HUES48 (cell line): ENCODE measurements around the gene MTA3.

Experiments used
- H3K27ac ChIP-seq: one replicate; pipeline ENCODE4 v1.7.0; 2013; ENCODE audit warnings: low read depth, low read length, inconsistent platforms
- H3K27me3 ChIP-seq: 2 replicates; pipeline ENCODE4 v1.6.1; 2013; ENCODE audit warnings: mild to moderate bottlenecking, low read length; ENCODE audit not compliant: control insufficient read depth, insufficient read depth
- H3K36me3 ChIP-seq: 2 replicates; pipeline ENCODE4 v1.6.1; 2013; ENCODE audit warnings: low read length; ENCODE audit not compliant: control insufficient read depth, insufficient read depth
- H3K4me1 ChIP-seq: 2 replicates; pipeline ENCODE4 v1.6.1; 2013; ENCODE audit warnings: mild to moderate bottlenecking, low read length; ENCODE audit not compliant: control insufficient read depth, insufficient read depth
- H3K4me3 ChIP-seq: 2 replicates; pipeline ENCODE4 v1.5.1; 2013; ENCODE audit warnings: mild to moderate bottlenecking, low read depth, low read length
- H3K9ac ChIP-seq: 2 replicates; pipeline ENCODE4 v1.6.1; 2013; ENCODE audit warnings: mild to moderate bottlenecking, low read depth, low read length, moderate library complexity
- H3K9me3 ChIP-seq: 2 replicates; pipeline ENCODE4 v1.6.1; 2013; ENCODE audit warnings: low read length; ENCODE audit not compliant: control insufficient read depth, insufficient read depth

MTA3 gene

DNA sequence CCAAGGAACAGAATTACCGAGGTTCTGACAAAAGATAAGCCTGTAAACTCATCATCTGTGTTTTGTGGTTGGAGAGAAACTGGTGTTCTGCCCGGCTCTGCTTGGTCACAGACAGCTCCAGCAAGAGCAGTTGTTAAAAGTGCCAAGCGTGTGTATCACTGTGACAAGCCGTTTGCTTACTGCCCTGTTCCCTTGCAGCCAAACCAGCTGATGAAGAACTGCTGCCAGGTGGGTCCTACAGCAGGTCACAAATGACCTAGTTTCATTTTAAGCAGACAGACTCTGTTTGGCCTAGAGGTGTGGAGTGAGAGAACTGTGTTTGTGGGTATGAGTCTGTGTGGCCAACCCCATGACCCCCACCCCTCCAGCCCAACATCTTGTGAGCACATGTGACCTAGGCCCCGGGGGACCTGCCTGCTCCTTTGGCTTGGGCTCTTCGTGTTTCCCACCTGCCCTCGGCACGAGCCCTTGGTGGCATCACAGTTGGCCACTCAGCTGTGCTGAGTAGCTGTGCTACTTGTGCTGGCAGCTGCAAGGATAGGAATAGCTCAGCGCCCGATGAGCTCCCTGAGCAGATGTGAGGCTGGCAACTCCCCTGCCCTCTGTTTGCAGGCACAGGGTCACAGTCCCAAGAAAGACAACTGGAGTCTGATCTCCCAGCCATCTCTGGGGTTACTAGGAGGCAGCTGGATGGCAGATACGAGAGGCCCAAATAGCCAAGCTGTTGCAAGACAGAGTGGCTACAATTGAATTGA, 185.8 kb downstream of the MTA3 start:
- H3K27ac ChIP-seq, result no peak overlapping the region
- no peak overlapping the region for H3K4me3 ChIP-seq
- no peak overlapping the region for H3K9ac ChIP-seq
- H3K4me1 ChIP-seq, result peaks cover 9% of the 10 kb centered on the region
- no peaks in the 10 kb centered on the region for H3K27me3 ChIP-seq
- H3K36me3 ChIP-seq, result no peaks in the 10 kb centered on the region
- no peaks in the 10 kb centered on the region for H3K9me3 ChIP-seq

DNA sequence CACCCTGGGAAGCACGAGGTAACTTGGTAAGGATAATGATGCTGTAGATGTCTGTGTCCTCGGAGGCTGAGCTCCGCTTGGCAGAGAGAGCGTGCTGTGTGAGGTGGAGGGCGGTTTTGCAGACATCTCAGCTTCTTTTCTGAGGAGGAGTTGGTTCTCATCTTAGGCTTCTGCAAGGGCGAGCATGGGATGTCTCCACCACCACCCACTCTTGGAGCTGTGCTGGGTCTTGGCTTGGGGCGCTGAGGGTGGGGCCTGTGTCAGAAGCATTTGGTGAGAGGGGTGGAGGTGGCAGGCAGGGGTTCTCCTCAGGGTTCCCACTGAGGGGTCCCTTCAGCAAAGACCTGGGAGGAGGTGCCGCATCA, 186.3 kb downstream of the MTA3 start:
- H3K36me3 ChIP-seq, result no peaks in the 10 kb centered on the region
- H3K9ac ChIP-seq, result no peak overlapping the region
- H3K4me1 ChIP-seq, result peaks cover 9% of the 10 kb centered on the region
- no peaks in the 10 kb centered on the region for H3K27me3 ChIP-seq
- no peak overlapping the region for H3K4me3 ChIP-seq
- H3K27ac ChIP-seq, result no peak overlapping the region
- H3K9me3 ChIP-seq, result no peaks in the 10 kb centered on the region

DNA sequence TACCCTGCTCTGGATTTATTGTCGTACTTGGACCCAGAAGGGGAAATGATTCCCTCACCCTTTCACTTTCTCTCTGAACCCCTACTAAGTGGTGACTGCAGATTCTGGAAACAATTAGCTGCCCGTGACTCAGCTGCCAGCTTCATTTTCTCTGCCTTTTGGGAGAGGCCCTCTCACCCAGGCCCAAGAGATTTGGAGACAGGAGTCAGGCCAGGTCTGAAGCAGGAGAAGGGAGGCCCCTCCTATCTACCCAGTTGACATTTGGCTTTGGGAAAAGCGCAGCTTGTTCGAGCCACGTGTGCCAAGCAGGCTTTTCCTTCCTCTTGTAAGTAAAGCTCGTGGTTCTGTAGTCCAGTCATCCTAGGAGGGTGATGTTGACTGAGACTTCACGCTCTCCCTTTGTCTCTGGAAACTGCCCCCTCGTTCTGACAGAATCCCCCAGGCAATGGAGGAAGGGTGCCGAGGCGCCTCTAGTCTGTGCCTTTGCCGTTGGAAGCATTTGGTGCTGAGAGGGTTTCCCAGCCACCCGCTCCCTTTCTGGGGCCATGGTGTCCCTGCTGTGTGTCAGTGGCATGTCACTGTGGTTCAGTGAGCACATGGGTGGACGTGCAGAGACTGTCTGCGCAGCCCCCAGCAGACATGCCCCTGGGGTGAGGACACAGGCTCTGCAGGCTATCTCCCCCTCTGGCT, 186.9 kb downstream of the MTA3 start:
- H3K9ac ChIP-seq, result no peak overlapping the region

DNA sequence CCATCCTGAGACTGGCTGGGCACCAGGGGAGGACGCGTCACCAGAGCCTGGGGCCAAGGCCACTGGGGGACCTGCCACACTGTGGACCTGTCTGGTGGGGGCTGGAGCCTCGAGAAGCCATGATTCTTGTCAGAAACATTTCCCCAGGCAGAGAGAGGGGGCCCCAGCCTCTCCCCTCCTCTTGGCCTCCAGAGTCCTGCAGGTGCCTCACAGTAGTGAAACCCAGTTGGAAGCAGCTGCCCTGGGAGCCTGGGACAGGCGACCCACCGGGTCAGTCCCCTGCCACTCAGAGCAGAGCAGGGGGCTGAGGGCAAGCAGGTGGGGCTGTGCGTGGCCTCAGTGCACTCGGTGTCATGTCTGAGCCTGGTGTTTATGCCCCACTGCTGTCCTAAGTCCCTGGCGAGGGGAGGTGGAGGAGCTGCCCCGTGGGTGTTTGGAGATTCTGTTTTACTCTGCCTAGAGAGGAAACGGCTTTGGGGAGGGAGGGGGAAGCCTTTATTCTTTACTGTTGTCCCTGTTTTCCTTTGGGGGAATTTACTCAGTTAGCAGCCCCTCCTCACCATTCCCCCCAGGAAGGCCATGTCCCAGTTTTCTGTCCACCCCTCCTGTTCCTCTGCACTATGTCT, 187.8 kb downstream of the MTA3 start:
- no peak overlapping the region for H3K9ac ChIP-seq
- no peaks in the 10 kb centered on the region for H3K9me3 ChIP-seq
- no peak overlapping the region for H3K27ac ChIP-seq
- no peak overlapping the region for H3K4me3 ChIP-seq
- H3K4me1 ChIP-seq, result peaks cover 9% of the 10 kb centered on the region
- H3K27me3 ChIP-seq, result no peaks in the 10 kb centered on the region
- no peaks in the 10 kb centered on the region for H3K36me3 ChIP-seq

More for the DNA sequence above, 186.9 kb downstream of the MTA3 start:
- H3K27ac ChIP-seq, result no peak overlapping the region
- H3K4me3 ChIP-seq, result no peak overlapping the region
- no peaks in the 10 kb centered on the region for H3K27me3 ChIP-seq
- H3K9me3 ChIP-seq, result no peaks in the 10 kb centered on the region
- no peaks in the 10 kb centered on the region for H3K36me3 ChIP-seq
- peaks cover 9% of the 10 kb centered on the region for H3K4me1 ChIP-seq

DNA sequence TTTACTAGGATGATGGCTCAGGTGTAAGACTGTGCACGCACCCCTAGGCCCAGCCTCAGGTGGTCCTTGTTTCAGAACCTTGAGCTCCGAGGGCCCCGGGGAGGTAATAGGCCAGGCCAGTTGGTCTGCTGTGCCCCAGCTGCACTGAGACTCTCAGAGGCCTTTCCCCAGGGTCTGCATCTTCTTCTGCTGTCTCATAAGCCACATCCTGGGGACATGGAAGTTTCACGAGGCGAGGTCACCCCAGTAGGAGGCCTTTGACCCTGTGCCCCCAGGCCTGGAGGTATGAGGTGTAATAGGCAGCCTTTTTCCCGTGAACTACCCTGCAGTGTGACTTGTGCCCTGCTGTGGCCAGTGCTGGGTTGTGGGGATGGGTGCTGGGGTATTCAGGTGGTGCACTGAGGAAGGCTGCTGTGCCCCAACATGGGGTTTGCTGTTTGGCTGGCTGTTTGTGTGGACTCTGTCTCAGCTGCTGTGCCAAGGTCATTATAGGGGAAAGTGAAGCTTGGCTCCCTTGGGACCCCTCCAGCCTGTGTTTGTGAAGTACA, 188.6 kb downstream of the MTA3 start:
- H3K9me3 ChIP-seq, result no peaks in the 10 kb centered on the region
- no peaks in the 10 kb centered on the region for H3K36me3 ChIP-seq
- H3K27ac ChIP-seq, result no peak overlapping the region
- H3K27me3 ChIP-seq, result no peaks in the 10 kb centered on the region
- no peak overlapping the region for H3K4me3 ChIP-seq
- H3K9ac ChIP-seq, result no peak overlapping the region
- peaks cover 9% of the 10 kb centered on the region for H3K4me1 ChIP-seq

DNA sequence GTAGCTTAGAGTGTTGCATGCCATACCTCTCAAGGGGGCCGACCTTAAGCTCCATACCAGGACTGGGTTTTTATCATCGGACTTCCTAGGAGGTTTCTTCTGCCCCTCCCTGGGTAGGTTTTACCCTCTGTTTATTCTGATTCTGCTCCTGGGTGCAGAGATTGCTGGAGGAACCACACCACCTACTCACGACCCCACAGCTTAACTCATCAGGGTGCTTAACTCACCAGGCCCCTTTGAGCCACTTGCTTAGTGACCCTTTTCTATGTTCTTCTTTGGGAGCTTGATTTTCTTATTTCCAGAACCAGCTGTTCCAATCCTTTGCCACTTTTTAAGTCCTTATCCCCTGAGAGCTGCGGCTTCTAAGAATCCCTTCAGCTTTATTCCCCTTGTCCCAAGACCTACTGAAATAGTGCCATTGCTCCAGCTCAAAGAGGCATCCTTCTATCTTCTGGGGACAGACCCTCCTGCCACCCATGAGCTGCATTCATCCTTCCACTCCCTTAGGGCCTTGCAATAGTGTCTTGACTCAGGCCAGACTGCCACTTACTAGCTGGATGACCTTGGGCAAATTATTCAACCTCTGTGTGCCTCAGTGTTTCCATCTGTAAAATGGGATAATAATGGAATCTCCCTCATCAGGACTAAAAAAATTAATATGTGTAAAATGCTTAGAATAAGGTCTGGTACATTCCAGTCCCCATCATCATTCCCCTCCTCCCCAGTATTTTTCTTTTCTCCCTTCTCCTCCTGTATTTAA, 189.7 kb downstream of the MTA3 start:
- Histone ChIP-seq H3K9me3 (no peaks in the 10 kb centered on the region), H3K4me3 (no peak overlapping the region), H3K9ac (no peak overlapping the region), H3K4me1 (peaks cover 9% of the 10 kb centered on the region), H3K36me3 (no peaks in the 10 kb centered on the region), H3K27ac (no peak overlapping the region), H3K27me3 (no peaks in the 10 kb centered on the region)

DNA sequence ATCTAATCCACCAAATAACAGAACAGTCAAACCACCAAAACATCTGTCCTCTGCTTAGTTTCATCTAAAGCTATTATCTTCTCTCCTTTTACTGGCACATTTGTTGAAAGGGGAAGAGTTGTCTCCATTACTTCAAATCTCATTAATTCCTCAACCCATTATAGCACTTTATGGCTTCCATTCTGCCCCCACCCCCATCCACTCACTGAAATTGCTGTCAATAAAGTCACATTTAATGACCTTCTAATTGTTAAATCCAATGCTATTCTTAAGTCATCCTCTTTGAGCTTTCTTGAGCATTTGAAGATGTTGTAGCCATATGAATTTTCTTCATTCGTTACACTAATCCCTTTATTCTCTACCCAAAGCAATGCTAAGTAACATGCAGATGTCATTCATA, 190.3 kb downstream of the MTA3 start:
- Histone ChIP-seq H3K27me3 (no peaks in the 10 kb centered on the region), H3K27ac (no peak overlapping the region), H3K9ac (no peak overlapping the region), H3K4me1 (peaks cover 9% of the 10 kb centered on the region), H3K4me3 (no peak overlapping the region), H3K9me3 (no peaks in the 10 kb centered on the region), H3K36me3 (no peaks in the 10 kb centered on the region)

DNA sequence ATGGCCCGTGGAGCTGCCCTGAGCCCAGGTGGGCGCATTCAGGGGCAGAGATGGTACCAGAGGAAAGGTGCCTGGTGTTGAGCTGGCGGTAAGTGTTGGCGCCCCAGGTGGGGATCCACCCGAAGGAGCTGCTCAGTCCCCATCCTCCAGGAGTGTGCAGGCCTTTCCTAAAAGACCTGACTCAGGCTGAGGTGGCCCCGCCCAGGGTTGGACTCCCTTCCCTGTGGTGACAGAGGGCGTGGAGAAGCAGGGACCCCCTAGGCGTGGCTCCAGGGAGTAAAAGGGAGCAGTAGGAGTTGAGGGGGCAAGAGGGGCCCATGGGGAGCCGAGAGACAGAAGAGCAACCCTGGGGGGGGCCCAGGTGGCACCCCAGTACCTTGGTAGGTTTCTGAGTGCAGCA, 193.1 kb downstream of the MTA3 start:
- Histone ChIP-seq H3K36me3 (no peaks in the 10 kb centered on the region), H3K9ac (no peak overlapping the region), H3K27me3 (no peaks in the 10 kb centered on the region), H3K9me3 (no peaks in the 10 kb centered on the region), H3K27ac (no peak overlapping the region), H3K4me1 (peaks cover 9% of the 10 kb centered on the region), H3K4me3 (no peak overlapping the region)

DNA sequence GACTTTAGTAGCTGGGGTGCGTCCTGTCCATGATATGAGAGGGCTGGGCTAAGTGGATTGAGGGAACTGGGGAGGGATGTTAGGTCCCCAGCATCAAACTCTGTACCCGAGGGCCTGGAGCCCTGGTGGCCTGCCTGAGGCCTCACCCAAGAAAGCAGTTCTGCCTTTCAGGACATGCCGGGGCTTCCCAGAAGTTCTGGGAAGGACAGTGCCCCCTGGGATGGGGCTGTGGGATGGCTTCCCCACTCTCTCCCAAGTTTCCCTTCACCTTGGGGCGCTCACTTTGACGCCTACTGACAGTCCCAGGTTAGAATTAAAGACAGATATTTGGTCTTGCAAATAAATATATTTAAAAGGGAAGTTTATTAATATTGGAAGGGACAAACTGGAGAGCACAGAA, 193.7 kb downstream of the MTA3 start:
- H3K27me3 ChIP-seq, result no peaks in the 10 kb centered on the region
- no peak overlapping the region for H3K9ac ChIP-seq
- H3K9me3 ChIP-seq, result no peaks in the 10 kb centered on the region
- H3K4me3 ChIP-seq, result no peak overlapping the region
- no peaks in the 10 kb centered on the region for H3K36me3 ChIP-seq
- peaks cover 9% of the 10 kb centered on the region for H3K4me1 ChIP-seq
- H3K27ac ChIP-seq, result no peak overlapping the region

DNA sequence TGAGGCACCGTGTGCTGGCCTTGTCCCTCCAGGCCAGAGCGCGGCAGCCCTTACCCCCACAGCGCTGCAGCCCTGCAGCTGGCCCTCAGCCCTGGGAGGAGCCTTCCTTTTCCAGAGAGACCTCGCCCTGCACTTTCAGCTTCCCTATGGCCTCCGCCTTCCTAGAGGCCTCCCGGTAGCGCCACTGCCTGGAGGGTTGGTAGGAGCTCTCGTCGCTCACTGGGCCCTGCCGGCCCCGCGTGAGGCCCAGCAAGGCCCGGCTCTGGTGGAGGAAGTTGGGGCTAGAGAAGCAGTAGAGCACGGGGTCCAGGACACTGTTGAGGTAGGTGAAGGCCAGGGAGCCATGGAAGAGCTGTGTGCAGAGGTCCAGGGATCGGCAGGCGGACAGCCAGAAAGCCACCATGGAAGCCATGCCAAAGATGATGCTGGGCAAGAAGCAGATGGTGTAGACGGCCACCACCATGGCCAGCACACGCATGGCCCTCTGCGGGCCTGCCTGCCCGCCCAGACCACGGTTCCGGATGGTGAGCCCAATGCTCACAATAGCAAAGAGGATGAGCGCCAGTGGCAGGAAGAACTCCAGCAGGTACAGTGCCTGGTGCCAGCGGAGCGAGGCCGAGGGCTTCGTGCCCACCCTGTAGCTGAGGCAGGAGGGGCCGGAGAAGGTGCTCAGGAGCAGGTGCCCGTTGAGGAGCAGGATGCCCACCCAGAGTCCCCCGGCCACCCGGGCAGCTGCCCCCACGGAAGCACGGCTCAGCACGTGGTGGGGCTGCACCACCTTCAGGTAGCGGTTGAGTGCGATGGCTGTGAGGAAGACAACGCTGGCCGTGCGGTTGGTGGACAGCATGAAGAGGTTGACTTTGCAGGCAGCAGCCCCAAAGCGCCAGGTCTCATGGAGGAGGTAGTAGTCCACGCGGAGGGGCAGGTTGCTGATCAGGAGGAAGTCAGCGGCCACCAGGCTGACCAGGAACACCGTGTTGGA, 194.7 kb downstream of the MTA3 start:
- no peak overlapping the region for H3K9ac ChIP-seq
- H3K36me3 ChIP-seq, result no peaks in the 10 kb centered on the region
- no peaks in the 10 kb centered on the region for H3K27me3 ChIP-seq
- H3K27ac ChIP-seq, result no peak overlapping the region
- H3K4me3 ChIP-seq, result no peak overlapping the region
- H3K9me3 ChIP-seq, result no peaks in the 10 kb centered on the region
- H3K4me1 ChIP-seq, result peaks cover 6% of the 10 kb centered on the region
